Thyroid gland (tissue), 4 donors: ENCODE measurements around the gene IFI27.

Source experiments
- POLR2A ChIP-seq, 2 donors: fragments of 450-650 bp; IDR thresholded peaks; one replicate each; pipeline ENCODE4 v1.6.1; 2017; ENCODE audit warnings: antibody characterized with exemption in 2 of 2, mild to moderate bottlenecking in 2 of 2, moderate library complexity in 1 of 2
- TF ChIP-seq, protein P1 (sequence below), 6 experiments: fragments of 200-600 bp in 3 of 6; fragments of 450-650 bp in 3 of 6; sonication (generic) in 3 of 6; IDR thresholded peaks; one replicate each; pipeline ENCODE4 v1.5.1; 2016 to 2019; ENCODE audit warnings: antibody characterized with exemption in 6 of 6, mild to moderate bottlenecking in 2 of 6, inconsistent platforms in 1 of 6, moderate library complexity in 1 of 6

- TF ChIP-seq, protein P1, sequence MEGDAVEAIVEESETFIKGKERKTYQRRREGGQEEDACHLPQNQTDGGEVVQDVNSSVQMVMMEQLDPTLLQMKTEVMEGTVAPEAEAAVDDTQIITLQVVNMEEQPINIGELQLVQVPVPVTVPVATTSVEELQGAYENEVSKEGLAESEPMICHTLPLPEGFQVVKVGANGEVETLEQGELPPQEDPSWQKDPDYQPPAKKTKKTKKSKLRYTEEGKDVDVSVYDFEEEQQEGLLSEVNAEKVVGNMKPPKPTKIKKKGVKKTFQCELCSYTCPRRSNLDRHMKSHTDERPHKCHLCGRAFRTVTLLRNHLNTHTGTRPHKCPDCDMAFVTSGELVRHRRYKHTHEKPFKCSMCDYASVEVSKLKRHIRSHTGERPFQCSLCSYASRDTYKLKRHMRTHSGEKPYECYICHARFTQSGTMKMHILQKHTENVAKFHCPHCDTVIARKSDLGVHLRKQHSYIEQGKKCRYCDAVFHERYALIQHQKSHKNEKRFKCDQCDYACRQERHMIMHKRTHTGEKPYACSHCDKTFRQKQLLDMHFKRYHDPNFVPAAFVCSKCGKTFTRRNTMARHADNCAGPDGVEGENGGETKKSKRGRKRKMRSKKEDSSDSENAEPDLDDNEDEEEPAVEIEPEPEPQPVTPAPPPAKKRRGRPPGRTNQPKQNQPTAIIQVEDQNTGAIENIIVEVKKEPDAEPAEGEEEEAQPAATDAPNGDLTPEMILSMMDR (IDR thresholded peaks at IDR 0.05): no peak
- no peak for TF ChIP-seq POLR2A (IDR thresholded peaks at IDR 0.05)
These were observed 5.8 kb upstream of the IFI27 start for GRCh38 chr14:94104731-94105130.
